Retinal pigment epithelial cell (primary cell): ENCODE measurements around the gene ARG2.
A peak's percentile ranks its signal among the peaks of the same experiment; 100 is the strongest.
"Not testable (repeated sequence)": the region's sequence is repeated elsewhere in the genome, so short reads cannot be mapped to it uniquely, and the experiment has no call there.

Experiments used
- DNase-seq: peaks from one replicate; pipeline ENCODE4 v3.0.0-alpha.2; 2010; ENCODE audit warnings: low read depth
- H3K4me3 ChIP-seq: 2 replicates; pipeline ENCODE4 v1.5.1; 2011; ENCODE audit warnings: mild to moderate bottlenecking, low read length, control low read depth, moderate library complexity
- TF ChIP-seq, protein P1 (sequence below): conservative IDR thresholded peaks from 2 replicates; pipeline ENCODE4 v1.5.1; 2011; ENCODE audit warnings: low read depth, low read length, control low read depth, inconsistent platforms

ARG2 gene

DNA sequence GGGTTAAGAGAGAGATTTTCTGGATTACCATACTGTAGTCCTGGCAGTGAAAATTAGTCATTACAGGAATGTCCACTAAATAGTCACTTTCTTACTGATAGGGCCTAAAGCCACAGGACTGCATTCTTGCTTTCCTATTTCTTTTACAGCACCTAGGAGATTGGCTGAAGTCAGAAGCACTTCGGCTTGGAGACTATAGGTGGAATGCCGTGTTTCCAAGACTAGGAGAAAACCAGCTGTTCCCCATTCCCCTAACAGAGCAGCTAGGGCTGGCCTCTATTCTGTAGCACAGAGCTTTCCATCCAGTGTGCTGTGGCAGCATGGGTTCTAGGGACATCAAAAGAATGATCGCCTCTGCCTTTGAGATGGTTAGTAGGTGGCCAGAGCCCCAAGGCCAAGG, 34.7 kb upstream of the ARG2 start:
- DNase-seq: no peak
- H3K4me3 ChIP-seq: no peak overlapping the region
- TF ChIP-seq, protein P1, sequence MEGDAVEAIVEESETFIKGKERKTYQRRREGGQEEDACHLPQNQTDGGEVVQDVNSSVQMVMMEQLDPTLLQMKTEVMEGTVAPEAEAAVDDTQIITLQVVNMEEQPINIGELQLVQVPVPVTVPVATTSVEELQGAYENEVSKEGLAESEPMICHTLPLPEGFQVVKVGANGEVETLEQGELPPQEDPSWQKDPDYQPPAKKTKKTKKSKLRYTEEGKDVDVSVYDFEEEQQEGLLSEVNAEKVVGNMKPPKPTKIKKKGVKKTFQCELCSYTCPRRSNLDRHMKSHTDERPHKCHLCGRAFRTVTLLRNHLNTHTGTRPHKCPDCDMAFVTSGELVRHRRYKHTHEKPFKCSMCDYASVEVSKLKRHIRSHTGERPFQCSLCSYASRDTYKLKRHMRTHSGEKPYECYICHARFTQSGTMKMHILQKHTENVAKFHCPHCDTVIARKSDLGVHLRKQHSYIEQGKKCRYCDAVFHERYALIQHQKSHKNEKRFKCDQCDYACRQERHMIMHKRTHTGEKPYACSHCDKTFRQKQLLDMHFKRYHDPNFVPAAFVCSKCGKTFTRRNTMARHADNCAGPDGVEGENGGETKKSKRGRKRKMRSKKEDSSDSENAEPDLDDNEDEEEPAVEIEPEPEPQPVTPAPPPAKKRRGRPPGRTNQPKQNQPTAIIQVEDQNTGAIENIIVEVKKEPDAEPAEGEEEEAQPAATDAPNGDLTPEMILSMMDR: no peak

DNA sequence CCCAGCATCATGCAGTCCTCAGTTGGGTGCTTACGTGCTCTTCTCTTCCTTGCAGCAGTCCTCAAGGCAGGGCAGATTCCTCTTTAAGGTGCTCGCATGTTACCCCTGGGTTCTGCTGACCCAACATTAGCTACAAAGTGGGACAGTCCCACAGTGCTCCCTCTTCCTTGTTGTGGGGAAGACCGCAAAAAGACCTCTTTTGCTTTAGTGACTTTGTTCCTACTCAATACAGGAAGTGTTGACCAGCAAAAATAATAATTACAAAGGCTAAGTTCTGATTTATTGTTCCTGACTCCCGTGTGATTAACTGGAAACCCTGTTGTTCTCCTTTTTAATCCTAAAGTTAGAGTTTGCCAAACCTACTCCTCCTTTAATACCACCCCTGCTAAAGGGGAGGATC, 33.4 kb upstream of the ARG2 start:
- TF ChIP-seq, protein P1: no peak
- DNase-seq: no peak
- no peak overlapping the region for H3K4me3 ChIP-seq

DNA sequence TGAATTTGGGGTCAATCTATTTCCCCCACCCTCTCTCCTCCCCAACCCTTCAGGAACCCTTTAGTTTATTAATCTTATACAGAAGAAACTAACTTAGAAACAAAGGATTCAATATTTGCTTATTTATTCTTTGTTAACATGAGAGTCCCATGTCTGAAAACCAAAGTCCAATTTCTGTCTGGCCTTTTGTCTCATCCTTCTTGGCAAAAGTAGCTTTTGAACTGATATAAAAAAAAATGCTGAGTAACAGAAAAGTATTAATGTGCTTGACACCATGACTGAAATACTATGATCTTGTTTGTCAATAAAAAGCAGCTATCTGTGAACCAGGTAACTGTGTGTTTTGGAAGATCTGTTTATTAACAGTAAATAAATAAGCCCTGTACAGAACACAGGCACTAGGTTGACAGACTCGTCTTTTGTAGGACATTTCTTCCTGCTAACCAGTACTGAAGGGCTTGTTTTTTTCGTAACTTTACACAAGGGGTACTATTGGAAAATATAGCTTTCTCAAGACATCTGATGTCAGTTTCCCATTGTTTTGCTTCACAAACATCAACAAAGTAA, 30.4 kb upstream of the ARG2 start:
- DNase-seq: no peak
- TF ChIP-seq, protein P1: no peak
- H3K4me3 ChIP-seq: no peak overlapping the region

DNA sequence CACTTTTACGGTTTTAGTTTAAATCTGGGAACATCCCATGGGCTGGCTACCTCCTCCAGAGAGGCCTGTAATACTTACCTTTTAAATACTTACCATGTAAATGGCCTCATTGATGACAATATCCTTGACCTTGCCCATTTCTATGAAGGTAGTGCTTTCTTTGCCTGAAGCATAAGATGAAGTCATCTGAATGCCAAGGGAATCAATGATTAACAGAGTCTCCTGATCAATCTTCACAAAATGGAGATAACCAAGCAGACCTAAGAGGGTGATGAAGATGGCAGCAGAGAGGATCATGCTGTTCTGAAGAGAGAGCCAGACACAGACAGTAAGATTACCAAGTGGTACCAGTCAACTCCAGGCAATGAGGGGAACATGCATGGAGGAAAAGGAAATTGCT, 26.1 kb upstream of the ARG2 start:
- not testable (repeated sequence) for H3K4me3 ChIP-seq, DNase-seq

DNA sequence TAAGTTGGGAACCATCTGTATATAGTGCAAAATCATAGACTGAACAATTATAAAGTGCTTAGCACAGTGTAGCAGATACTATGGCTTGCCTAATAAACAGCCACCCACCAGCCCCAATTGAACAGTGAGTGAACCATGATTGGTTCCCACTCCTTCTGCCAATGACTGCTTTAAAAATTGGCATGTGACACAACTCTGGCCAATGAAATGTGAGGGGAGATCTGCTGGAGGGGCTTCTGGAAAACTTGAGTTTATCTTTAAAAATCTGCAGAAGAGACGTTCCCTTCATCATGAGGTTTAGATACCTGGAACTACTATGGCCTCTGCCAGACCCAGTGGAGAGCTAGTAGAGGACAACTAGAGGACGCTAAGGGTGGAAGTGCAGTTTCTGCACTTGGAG, 24.3 kb upstream of the ARG2 start:
- DNase-seq: no peak
- H3K4me3 ChIP-seq: no peak overlapping the region

DNA sequence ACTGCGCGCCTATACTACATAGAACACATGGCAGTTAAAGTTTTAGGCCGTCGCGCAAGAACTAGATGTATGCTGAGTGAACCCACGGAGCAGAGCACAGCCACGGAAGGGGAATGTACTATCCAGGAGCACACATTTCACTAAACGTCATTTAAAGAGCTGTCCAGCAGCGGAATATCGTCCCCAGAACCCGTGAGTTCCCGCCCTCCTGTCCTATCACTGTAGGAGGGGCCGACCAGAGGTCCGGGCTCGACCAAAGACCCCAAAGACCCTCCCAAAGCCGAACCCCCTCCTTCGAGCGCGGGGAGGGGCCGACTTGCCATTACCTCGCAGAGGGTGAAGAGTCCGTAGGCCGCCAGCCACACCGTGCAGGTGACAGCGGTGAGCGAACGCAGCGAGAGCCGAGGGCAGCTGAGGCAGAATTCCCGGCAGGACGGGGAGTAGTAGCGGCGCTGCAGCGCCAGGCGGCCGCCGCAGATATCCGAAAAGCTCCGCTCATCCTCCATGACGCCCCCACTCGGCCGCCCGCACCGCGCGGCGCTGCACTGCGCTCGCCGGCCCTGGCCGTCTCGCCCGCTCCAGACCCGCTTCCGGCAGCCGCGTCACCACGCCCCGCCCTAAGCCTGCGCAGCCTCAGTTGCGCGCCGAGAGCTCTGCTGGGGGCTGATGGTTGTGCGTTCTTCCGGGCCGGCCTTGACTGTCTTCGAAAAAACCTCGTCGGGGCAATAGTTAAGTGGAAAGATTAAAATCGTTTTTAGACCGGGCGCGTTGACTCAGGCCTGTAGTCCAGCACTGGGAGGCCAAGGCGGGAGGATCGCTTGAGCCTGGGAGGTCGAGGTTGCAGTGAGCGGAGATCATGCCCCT, 19.8 kb upstream of the ARG2 start, which contains the start of gene PIGH:
Gene PIGH (minus strand): TSS at position 571 of the 864 bp plus-strand sequence. CDS start 65 bp downstream, at position 506.
- DNase-seq: no peak
- TF ChIP-seq, protein P1: peak; percentile 56
- peak within 1 kb of the TSS; percentile 87 for H3K4me3 ChIP-seq

More for the DNA sequence above, 24.3 kb upstream of the ARG2 start:
- TF ChIP-seq, protein P1: no peak

DNA sequence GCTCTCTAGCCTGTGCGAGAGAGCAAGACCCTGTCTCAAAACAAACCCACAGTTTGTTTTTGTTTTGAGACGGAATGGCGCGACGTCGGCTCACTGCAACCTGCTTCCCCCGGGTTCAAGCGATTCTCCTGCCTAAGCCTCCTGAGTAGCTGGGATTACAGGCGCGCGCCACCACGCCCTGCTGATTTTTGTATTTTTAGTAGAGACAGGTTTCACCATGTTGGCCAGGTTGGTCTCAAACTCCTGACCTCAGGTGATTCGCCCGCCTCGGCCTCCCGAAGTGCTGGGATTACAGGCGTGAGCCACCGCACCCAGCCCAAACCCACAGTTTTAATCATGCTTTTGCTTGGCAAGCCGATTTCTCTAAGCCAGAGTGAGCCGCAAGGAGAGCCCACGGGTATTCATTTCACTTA, 19.2 kb upstream of the ARG2 start:
- H3K4me3 ChIP-seq: peak overlapping the region; percentile 87
- DNase-seq: not testable (repeated sequence)

DNA sequence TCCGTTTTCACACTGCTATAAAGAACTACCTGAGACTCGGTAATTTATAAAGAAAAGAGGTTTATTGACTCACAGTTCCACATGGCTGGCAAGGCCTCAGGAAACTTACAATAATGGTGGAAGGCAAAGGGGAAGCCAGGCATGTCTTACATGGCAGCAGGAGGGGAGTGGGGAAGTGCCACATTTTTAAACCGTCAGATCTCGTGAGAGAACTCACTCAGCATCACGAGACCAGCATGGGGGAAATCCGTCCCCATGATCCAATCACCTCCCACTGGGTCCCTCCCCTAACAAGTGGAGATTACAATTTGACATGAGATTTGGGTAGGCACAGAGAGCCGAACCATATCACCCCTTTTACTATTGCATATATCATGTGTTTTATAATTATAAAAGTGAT, 17.6 kb upstream of the ARG2 start:
- TF ChIP-seq, protein P1: no peak
- no peak overlapping the region for H3K4me3 ChIP-seq
- no peak for DNase-seq
